ENCODE data around the gene ZNF236.

DNA sequence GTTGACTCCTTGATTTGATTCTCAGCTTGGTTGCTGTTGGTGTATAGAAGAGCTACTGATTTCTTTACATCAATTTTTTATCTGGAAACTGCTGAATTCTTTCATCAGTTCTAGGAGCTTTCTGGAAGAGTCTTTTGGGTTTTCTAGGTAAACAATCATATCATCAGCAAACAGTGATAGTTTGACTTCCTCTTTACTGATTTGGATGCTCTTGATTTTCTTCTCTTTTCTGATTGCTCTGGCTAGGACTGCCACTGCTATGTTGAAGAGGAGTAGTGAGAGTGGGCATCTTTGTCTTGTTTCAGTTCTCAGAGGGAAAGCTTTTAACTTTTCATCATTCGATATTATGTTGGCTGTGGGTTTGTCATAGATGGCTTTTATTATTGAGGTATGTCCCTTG is 140.5 kb downstream of the ZNF236 start:
- TF ChIP-seq, protein P1, sequence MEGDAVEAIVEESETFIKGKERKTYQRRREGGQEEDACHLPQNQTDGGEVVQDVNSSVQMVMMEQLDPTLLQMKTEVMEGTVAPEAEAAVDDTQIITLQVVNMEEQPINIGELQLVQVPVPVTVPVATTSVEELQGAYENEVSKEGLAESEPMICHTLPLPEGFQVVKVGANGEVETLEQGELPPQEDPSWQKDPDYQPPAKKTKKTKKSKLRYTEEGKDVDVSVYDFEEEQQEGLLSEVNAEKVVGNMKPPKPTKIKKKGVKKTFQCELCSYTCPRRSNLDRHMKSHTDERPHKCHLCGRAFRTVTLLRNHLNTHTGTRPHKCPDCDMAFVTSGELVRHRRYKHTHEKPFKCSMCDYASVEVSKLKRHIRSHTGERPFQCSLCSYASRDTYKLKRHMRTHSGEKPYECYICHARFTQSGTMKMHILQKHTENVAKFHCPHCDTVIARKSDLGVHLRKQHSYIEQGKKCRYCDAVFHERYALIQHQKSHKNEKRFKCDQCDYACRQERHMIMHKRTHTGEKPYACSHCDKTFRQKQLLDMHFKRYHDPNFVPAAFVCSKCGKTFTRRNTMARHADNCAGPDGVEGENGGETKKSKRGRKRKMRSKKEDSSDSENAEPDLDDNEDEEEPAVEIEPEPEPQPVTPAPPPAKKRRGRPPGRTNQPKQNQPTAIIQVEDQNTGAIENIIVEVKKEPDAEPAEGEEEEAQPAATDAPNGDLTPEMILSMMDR (IDR thresholded peaks at IDR 0.05): no peak
- no peak for TF ChIP-seq EZH2 (IDR thresholded peaks at IDR 0.05)

Data from neural progenitor cell (in vitro differentiated cells).